Measurements from ENCODE around the gene MACROD2.
A peak's percentile ranks its signal among the peaks of the same experiment; 100 is the strongest.

Gene MACROD2

DNA sequence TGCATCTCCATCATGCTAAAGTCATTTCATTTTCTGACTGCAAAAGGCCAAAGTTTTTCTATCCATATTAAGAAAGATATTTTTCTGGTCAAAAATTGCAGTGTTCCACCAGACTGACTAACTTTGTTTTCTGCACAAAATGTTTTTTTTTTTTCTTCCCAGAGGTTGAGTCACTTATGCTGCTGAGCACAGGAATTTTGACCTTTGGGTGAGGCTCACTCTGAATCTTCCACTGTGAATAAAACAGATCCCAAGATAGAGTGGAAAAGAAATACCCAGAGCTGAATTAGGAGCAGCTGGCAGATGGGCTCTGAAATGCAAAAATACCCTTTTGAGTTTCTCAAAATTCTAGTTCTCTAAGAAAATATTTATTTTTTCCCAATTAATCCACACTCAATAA is 1581.1 kb downstream of the MACROD2 start:
- Histone ChIP-seq H2AFZ (ENCODE audit: low read depth, low read length) (no peak overlapping the region), H3K9me3 (ENCODE audit: low read length) (no peaks in the 10 kb centered on the region), H3K4me3 (ENCODE audit: low read length) (no peak overlapping the region), H3K27me3 (ENCODE audit: insufficient read depth, low read length) (no peaks in the 10 kb centered on the region), H3K36me3 (ENCODE audit: insufficient read depth, low read length) (no peaks in the 10 kb centered on the region), H3K4me1 (ENCODE audit: insufficient read depth, low read length) (no peaks in the 10 kb centered on the region)

DNA sequence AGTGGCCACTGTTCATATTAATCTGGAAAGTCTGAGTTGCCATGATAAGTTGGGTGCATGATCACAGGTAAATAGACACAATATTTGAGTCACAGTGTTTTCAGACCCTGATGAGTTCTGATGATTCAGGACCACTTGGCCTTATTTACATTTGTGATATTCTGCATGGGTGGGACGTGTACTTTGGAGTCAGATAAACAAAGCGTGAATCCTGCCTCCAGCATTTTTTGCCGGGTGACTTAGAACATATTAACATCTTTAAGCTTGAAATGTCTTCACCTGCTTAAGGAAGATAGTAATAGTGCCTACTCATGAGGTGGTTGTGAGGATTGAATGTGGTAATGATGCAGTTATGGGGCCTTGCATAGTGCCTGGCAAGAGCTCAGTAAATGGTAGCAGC is 1582.8 kb downstream of the MACROD2 start:
- Histone ChIP-seq H3K9me3 (ENCODE audit: low read length) (no peaks in the 10 kb centered on the region), H3K27me3 (ENCODE audit: insufficient read depth, low read length) (no peaks in the 10 kb centered on the region), H3K36me3 (ENCODE audit: insufficient read depth, low read length) (no peaks in the 10 kb centered on the region), H3K4me1 (ENCODE audit: insufficient read depth, low read length) (no peaks in the 10 kb centered on the region), H3K4me3 (ENCODE audit: low read length) (no peak overlapping the region), H2AFZ (ENCODE audit: low read depth, low read length) (no peak overlapping the region)

DNA sequence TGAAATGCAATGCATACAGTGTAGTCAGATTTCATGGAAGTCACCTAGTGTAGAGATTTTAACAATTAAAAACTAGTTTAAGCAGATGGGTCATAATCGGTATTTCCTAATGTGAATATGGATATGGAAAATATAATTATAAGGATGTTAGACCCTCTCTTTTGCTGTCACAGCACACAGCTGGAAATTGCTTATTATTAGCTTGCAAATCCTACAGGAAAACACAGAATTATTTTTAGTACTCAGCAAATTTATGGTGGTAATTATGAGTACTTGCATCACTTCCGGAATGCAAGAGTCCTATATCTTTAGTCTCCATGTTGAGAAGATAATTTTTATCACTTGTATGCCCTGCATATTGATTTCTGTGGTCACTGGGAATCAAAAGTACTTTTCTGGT is 1584.4 kb downstream of the MACROD2 start:
- Histone ChIP-seq H3K4me3 (ENCODE audit: low read length) (no peak overlapping the region), H3K27me3 (ENCODE audit: insufficient read depth, low read length) (no peaks in the 10 kb centered on the region), H2AFZ (ENCODE audit: low read depth, low read length) (no peak overlapping the region), H3K9me3 (ENCODE audit: low read length) (no peaks in the 10 kb centered on the region), H3K4me1 (ENCODE audit: insufficient read depth, low read length) (no peaks in the 10 kb centered on the region), H3K36me3 (ENCODE audit: insufficient read depth, low read length) (no peaks in the 10 kb centered on the region)

DNA sequence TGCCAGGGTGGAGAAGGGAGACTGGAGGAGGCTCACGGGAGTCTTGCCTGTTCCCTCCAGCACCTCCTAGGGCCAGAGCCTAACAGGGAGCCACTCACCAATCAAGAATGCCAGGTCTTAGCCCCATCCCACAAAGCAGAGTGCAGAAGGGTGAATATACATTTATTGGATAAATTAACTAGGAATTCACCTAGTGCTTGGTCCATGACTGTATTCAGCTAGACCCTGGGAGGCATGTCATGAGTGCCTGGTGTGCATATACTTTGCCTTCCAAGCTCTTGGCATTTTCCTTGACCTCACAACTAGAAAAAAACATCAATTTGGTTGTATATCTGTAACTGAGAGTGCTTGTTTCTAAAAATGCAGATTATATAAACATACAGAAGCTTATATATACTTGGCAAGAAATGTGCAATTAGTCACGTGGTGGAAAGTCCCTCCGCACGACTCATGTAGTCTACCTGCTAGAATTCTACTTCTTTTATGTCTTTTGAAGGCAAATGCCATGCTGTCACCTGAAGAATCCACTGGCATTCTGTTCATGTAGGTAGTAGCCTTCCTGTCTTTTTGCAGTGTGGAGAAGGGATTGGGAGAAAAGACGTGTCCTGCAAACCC is 1586.9 kb downstream of the MACROD2 start:
- Histone ChIP-seq H3K4me1 (ENCODE audit: insufficient read depth, low read length) (no peaks in the 10 kb centered on the region), H3K4me3 (ENCODE audit: low read length) (no peak overlapping the region), H3K27me3 (ENCODE audit: insufficient read depth, low read length) (no peaks in the 10 kb centered on the region), H3K36me3 (ENCODE audit: insufficient read depth, low read length) (no peaks in the 10 kb centered on the region), H3K9me3 (ENCODE audit: low read length) (no peaks in the 10 kb centered on the region), H2AFZ (ENCODE audit: low read depth, low read length) (no peak overlapping the region)

DNA sequence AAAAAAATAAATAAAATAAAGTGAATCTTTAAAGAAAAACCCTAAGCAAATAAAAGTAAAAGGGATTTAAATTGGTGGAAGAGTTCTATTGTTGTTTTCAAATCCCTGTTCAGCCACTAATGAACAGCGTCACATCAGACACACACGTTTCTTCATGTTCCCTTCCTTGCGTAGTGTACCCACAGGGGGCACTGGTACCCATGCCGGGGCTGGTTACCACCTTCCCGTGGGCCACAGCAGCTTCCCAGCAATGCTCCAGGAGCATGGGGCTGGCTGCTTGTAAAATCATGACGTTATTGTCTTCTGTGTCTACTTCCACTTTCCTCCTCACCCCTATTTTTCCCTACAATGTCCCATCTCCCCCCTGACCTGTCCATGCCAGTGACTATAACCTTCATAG is 1589.2 kb downstream of the MACROD2 start:
- no peaks in the 10 kb centered on the region for H3K9me3 ChIP-seq (ENCODE audit: low read length)
- no peaks in the 10 kb centered on the region for H3K4me1 ChIP-seq (ENCODE audit: insufficient read depth, low read length)
- no peak overlapping the region for H3K4me3 ChIP-seq (ENCODE audit: low read length)
- no peaks in the 10 kb centered on the region for H3K27me3 ChIP-seq (ENCODE audit: insufficient read depth, low read length)
- H2AFZ ChIP-seq (ENCODE audit: low read depth, low read length): no peak overlapping the region
- H3K36me3 ChIP-seq (ENCODE audit: insufficient read depth, low read length): no peaks in the 10 kb centered on the region

DNA sequence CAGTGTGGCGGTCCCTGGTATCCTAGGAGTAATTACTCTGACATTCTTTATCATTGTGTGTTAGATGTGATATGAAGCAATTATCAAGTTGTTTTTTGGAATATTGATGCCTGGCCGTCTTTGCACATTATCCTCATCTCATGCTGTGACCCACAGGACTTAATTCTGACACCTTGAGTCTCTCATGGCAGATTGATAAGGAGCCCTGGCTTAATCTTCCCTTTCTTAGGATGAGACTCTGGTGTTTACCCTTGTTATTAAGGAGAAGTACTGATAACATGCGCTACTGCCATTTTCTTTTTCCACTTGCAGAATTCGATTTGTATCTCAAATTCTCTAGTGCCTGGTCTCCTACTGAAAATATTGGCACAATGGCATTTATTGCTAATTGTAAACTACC is 1597.8 kb downstream of the MACROD2 start:
- Histone ChIP-seq H3K9me3 (ENCODE audit: low read length) (no peaks in the 10 kb centered on the region), H3K27me3 (ENCODE audit: insufficient read depth, low read length) (no peaks in the 10 kb centered on the region), H2AFZ (ENCODE audit: low read depth, low read length) (peak overlapping the region; percentile 22), H3K4me3 (ENCODE audit: low read length) (no peak overlapping the region), H3K4me1 (ENCODE audit: insufficient read depth, low read length) (no peaks in the 10 kb centered on the region), H3K36me3 (ENCODE audit: insufficient read depth, low read length) (no peaks in the 10 kb centered on the region)

DNA sequence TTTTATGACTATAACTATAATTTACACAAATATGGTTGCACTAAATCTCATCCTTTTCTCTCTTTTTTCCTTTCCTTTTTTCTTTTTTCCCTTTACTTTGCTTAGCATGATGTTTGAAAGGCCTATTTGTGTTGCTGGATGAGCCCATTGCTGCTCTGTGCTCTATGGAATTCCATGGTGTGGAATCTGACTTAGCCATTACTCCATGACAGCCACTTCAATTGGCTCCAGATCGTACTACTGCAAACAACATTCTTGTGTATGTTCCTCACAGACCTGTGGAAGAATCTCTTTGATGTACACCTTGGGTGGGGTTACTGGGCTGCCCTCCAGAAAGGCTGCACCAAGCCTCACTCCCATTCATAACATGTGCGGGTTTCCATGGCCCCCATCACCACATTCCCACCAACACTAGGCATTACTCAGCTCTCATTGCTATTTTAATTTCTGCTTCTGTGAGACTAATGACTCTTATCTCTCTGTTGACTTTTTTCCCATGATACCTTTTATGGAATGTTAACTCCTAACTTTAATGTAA is 1598.9 kb downstream of the MACROD2 start:
- Histone ChIP-seq H3K4me3 (ENCODE audit: low read length) (no peak overlapping the region), H3K9me3 (ENCODE audit: low read length) (no peaks in the 10 kb centered on the region), H3K27me3 (ENCODE audit: insufficient read depth, low read length) (no peaks in the 10 kb centered on the region), H2AFZ (ENCODE audit: low read depth, low read length) (no peak overlapping the region), H3K36me3 (ENCODE audit: insufficient read depth, low read length) (no peaks in the 10 kb centered on the region), H3K4me1 (ENCODE audit: insufficient read depth, low read length) (no peaks in the 10 kb centered on the region)

DNA sequence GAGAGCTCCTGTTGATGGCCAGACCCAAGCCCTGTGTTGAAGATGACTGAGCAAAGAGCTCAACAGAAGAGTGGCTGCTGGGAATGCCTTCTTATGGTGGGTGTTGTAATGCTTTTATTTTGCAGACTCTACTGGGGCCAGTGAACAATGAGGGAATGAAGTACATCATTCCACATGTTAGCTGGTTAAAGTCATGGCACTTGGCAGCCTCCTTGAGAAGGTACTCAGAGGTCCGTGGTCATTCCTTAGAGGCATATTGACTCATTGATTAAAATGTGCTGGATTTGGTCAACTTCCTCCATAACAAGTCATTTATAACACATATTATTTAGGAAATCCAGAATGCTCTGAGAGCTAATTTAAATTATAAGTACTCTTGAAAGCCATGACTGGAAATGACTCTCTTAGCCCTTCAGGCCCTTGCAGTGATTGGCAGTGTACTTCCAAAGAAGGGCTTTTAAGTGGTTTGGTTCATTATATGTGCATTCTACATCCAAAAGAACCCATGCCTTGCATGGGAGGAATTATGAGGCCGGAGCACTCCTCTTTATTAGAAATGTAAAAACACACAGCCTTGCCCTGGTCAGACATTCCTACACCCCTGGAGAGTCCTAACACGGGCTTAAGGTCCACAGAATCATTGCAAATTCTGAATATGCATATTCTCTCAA is 1601.0 kb downstream of the MACROD2 start:
- no peak overlapping the region for H3K4me3 ChIP-seq (ENCODE audit: low read length)
- H3K4me1 ChIP-seq (ENCODE audit: insufficient read depth, low read length): no peaks in the 10 kb centered on the region
- no peaks in the 10 kb centered on the region for H3K36me3 ChIP-seq (ENCODE audit: insufficient read depth, low read length)
- H2AFZ ChIP-seq (ENCODE audit: low read depth, low read length): no peak overlapping the region
- H3K9me3 ChIP-seq (ENCODE audit: low read length): no peaks in the 10 kb centered on the region
- H3K27me3 ChIP-seq (ENCODE audit: insufficient read depth, low read length): no peaks in the 10 kb centered on the region

DNA sequence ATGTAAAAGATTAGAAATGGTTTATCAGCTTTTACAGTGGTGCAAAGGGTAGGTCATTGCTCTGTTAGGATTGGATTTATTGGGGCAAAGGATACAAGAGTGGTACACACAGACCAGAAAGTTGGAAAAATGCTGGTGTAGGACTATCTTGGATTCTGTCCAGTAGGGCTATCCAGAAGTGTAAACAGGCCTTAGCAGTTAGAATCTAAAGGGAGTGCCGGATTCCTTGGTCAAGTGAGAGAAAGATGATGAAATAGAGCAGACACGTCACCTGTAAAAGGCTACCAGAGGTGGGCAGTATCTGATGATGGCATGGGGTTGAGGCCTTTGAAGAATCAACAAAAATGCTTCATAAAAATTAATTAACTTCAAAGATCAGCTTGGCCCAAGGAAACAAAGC is 1602.0 kb downstream of the MACROD2 start:
- Histone ChIP-seq H3K27me3 (ENCODE audit: insufficient read depth, low read length) (no peaks in the 10 kb centered on the region), H3K4me3 (ENCODE audit: low read length) (no peak overlapping the region), H3K9me3 (ENCODE audit: low read length) (no peaks in the 10 kb centered on the region), H3K4me1 (ENCODE audit: insufficient read depth, low read length) (no peaks in the 10 kb centered on the region), H3K36me3 (ENCODE audit: insufficient read depth, low read length) (no peaks in the 10 kb centered on the region), H2AFZ (ENCODE audit: low read depth, low read length) (no peak overlapping the region)

DNA sequence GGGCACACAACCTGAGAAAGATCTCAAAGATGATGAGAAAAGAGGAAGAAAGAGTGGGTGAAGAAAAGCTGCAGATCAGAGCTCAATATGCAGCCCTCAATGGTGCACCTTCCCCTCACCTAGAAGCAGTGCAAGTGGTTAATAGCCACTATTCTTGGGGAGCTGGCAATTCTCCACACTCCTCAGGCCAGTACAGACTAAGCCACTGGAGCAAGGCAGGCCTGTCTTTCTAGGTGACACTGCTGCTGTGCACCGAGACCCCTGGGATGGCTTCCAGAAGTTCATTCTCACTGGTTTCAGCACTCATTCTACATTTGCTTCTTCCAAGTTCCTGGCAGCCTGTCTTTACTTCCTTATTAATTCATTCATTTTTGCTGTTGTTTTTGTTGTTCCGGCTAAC is 1604.6 kb downstream of the MACROD2 start:
- Histone ChIP-seq H3K36me3 (ENCODE audit: insufficient read depth, low read length) (no peaks in the 10 kb centered on the region), H3K4me1 (ENCODE audit: insufficient read depth, low read length) (no peaks in the 10 kb centered on the region), H3K27me3 (ENCODE audit: insufficient read depth, low read length) (no peaks in the 10 kb centered on the region), H2AFZ (ENCODE audit: low read depth, low read length) (no peak overlapping the region), H3K9me3 (ENCODE audit: low read length) (no peaks in the 10 kb centered on the region), H3K4me3 (ENCODE audit: low read length) (no peak overlapping the region)

DNA sequence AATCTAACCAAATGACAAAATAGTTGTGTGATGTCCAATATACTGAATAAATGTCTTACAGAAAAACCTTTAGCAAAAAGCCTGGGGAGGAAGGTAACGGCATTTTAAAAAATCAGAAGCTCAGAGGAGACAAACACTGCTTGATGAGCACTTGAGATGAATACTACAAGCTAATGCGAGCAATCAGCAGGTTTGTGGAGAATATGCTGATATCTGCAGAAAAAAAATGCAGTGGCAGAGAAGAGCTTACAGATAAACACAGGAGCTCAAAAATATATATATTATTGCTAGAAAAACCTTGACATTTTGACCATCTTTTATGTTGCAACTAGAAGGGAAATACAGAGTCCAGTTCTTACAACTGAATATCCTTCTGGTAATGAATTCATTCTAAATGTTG is 1605.2 kb downstream of the MACROD2 start:
- H2AFZ ChIP-seq (ENCODE audit: low read depth, low read length): no peak overlapping the region
- H3K36me3 ChIP-seq (ENCODE audit: insufficient read depth, low read length): no peaks in the 10 kb centered on the region
- H3K4me3 ChIP-seq (ENCODE audit: low read length): no peak overlapping the region
- H3K4me1 ChIP-seq (ENCODE audit: insufficient read depth, low read length): no peaks in the 10 kb centered on the region
- H3K27me3 ChIP-seq (ENCODE audit: insufficient read depth, low read length): no peaks in the 10 kb centered on the region
- H3K9me3 ChIP-seq (ENCODE audit: low read length): no peaks in the 10 kb centered on the region

DNA sequence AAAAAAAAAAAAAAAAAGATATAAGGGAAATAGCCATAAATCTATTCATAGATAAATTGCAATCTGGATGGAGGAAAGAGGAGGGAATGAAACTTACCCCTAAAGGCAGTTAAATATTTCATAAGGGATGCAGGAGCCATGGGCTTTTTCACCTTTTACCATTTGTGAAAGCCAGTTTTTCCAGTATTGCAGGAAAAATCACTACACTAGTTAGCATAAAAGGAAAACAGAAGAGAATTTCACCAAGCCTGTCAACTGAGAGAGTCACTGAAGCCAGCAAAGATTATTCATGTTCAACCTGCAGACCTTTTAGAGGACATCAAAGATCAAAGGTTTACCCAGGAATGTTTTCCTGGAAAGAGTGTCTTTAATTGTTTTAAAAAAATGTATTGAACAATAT is 1608.2 kb downstream of the MACROD2 start:
- Histone ChIP-seq H3K9me3 (ENCODE audit: low read length) (no peaks in the 10 kb centered on the region), H3K36me3 (ENCODE audit: insufficient read depth, low read length) (no peaks in the 10 kb centered on the region), H3K4me3 (ENCODE audit: low read length) (no peak overlapping the region), H3K4me1 (ENCODE audit: insufficient read depth, low read length) (no peaks in the 10 kb centered on the region), H3K27me3 (ENCODE audit: insufficient read depth, low read length) (no peaks in the 10 kb centered on the region), H2AFZ (ENCODE audit: low read depth, low read length) (no peak overlapping the region)

DNA sequence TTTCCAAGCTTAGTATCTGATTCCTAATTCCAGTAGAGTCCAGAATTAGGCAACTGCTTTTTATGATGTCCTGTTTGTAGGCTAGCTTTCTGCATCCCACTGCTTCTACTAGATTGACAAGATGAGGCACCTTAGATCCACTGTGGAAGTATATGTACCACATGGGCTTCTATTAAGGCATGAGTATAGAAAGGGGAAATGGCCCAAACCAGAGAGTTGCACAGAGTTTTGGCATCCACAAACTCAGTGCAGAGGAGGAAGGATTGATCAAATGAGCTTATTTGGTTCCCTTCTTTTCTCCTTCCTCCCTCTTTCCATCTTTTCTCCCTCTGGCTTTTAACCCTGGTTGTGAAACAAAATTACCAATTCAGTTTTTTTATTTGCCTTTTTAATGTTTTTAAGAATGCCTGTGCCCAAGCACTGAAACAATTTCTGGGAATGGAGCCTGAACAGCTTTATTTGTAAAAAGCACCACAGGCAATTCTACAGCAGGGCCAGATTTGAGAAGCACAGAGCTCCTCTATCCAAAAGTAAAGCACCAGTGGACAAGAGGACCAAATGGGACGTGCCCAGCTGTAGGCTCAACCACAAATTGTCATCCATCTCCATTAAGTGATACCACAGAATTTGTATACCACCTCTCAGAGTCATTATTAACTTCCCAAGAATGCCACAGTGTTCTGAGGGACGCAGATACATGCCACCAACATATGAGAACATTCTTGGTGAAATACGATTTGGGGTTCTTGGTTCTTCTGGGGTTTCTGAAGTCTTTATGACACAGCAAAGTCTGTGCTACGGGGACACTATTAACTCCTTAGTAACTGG is 1608.9 kb downstream of the MACROD2 start:
- no peaks in the 10 kb centered on the region for H3K27me3 ChIP-seq (ENCODE audit: insufficient read depth, low read length)
- H3K4me3 ChIP-seq (ENCODE audit: low read length): no peak overlapping the region
- H3K4me1 ChIP-seq (ENCODE audit: insufficient read depth, low read length): no peaks in the 10 kb centered on the region
- no peak overlapping the region for H2AFZ ChIP-seq (ENCODE audit: low read depth, low read length)
- no peaks in the 10 kb centered on the region for H3K36me3 ChIP-seq (ENCODE audit: insufficient read depth, low read length)
- no peaks in the 10 kb centered on the region for H3K9me3 ChIP-seq (ENCODE audit: low read length)
